Central memory CD8-positive, alpha-beta T cell (primary cell): ENCODE measurements around the gene CALCB.

Experiments
- ATAC-seq: fragments of 150-1000 bp; cut with Tn5 transposase; replicated peaks from 2 replicates; pipeline ENCODE4 v1.10.0; 2022; ENCODE audit warnings: mild to moderate bottlenecking, moderate FRiP score, moderate number of reproducible peaks; ENCODE audit not compliant: poor library complexity, severe bottlenecking; ENCODE audit errors: extremely low read depth
- DNase-seq, 2 donors: peaks; one replicate each; pipeline ENCODE4 v3.0.0; 2021; ENCODE audit warnings: low spot score in 2 of 2
- H3K27ac Mint-ChIP-seq: one replicate; pipeline ENCODE4 v1.8.0; 2022; ENCODE audit warnings: low read depth, mild to moderate bottlenecking, moderate library complexity, mixed read lengths
- H3K27me3 Mint-ChIP-seq: one replicate; pipeline ENCODE4 v1.8.0; 2022; ENCODE audit warnings: mixed read lengths
- H3K36me3 Mint-ChIP-seq: one replicate; pipeline ENCODE4 v1.8.0; 2022; ENCODE audit warnings: mild to moderate bottlenecking, moderate library complexity, mixed read lengths; ENCODE audit not compliant: insufficient read depth
- H3K4me1 Mint-ChIP-seq: one replicate; pipeline ENCODE4 v1.8.0; 2022; ENCODE audit warnings: mixed read lengths
- H3K4me3 Mint-ChIP-seq: one replicate; pipeline ENCODE4 v1.8.0; 2022; ENCODE audit warnings: mild to moderate bottlenecking, moderate library complexity, mixed read lengths
- H3K9me3 Mint-ChIP-seq: one replicate; pipeline ENCODE4 v1.8.0; 2022; ENCODE audit warnings: mixed read lengths

CALCB gene

DNA sequence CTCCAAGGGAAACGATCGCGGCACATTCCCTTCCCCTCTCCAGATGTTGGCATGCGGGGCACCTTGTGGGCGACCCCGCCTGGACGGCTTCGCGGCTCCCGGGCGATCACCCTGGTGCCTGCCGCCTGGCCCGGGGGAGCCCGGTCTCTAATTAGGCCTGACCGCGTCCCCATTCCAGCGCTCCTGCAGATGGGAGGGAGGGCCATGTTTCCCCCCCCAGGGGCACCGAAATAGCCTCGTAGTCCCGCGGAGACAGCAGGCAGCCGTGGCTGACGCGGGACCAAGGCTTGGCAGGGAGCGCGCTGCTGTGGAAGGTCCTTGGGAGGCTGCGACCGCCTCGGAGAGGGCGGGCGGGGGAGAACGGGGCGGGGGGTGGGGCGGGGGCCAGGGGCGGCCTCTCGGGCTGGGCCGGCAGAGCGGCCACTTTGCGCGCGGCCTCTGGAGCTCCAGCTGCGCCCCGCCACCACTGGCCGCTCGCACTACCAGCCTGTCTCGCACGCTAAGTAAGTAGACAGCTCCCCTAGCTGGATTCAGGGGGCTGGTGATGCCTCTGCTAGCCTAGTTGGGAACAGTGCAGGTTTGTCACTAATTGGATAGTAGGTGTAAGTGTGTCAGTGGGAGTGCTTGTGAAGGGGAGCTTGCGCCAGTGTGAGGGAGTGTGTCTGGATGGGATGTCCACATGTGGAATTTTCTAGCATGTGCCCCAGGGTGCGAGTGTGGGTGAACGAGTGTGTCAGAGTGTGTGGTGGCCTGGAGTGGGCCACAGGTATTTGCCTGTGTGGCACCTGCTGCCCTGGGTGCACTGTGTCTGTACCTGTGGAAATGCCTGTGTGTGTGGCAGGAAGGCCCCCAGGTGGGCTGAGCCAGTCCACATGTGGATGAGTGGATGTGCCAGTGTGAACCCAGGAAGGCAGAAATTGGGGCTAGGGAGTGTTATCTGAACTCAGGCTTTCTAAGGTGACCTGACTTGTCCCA lies 41.4 kb downstream of the CALCB start, which contains the start of gene INSC:
Gene INSC (plus strand): TSS at position 423 of the 975 bp plus-strand sequence. CDS start 34,252 bp downstream, outside the sequence.
- no peak for DNase-seq
- Mint-ChIP-seq H3K27me3 (peaks cover 53% of the 10 kb centered on the region), H3K36me3 (no peaks in the 10 kb centered on the region), H3K27ac (no peak within 1 kb of the TSS), H3K4me1 (peaks cover 10% of the 10 kb centered on the region), H3K9me3 (no peaks in the 10 kb centered on the region), H3K4me3 (peak within 1 kb of the TSS; percentile 44)
- no peak for ATAC-seq

- Mint-ChIP-seq H3K4me3 (no peak overlapping the region), H3K27ac (no peak overlapping the region), H3K9me3 (no peaks in the 10 kb centered on the region), H3K4me1 (peaks cover 10% of the 10 kb centered on the region), H3K27me3 (peaks cover 62% of the 10 kb centered on the region), H3K36me3 (no peaks in the 10 kb centered on the region)
- no peak for DNase-seq
- no peak for ATAC-seq
Observed at GRCh38 chr11:15115686-15116085, 42.3 kb downstream of the CALCB start.

DNA sequence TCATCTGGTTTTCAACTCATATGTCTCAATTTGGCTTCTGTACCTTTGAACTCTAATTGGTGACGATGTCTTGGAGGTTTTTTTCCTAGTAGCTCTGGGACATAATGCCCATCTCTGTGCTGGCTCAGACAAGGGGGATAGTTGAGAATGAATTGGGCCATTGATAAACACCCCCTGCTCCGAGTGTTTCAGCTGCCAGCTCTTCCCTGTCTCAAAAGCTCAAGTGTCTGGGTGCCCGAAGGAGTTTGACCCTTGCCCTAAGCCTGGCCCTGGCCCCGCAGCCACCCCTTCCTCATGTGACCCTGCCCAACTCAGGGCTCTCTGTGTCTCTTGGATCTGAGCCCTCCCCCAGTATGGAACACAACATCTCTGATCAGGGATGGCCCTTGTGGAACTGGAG lies 44.4 kb downstream of the CALCB start:
- H3K27me3 Mint-ChIP-seq = peaks cover 81% of the 10 kb centered on the region

GRCh38 chr11:15118431-15118830 lies 45.0 kb downstream of the CALCB start:
- peaks cover 5% of the 10 kb centered on the region for H3K4me1 Mint-ChIP-seq
- no peak for ATAC-seq
- no peaks in the 10 kb centered on the region for H3K9me3 Mint-ChIP-seq
- no peaks in the 10 kb centered on the region for H3K36me3 Mint-ChIP-seq
- no peak overlapping the region for H3K4me3 Mint-ChIP-seq
- no peak for DNase-seq
- peaks cover 85% of the 10 kb centered on the region for H3K27me3 Mint-ChIP-seq
- H3K27ac Mint-ChIP-seq = no peak overlapping the region

More for the DNA sequence above, 44.4 kb downstream of the CALCB start:
- H3K9me3 Mint-ChIP-seq = no peaks in the 10 kb centered on the region
- H3K4me1 Mint-ChIP-seq = peaks cover 10% of the 10 kb centered on the region
- H3K4me3 Mint-ChIP-seq = no peak overlapping the region
- H3K27ac Mint-ChIP-seq = no peak overlapping the region
- no peak for DNase-seq
- H3K36me3 Mint-ChIP-seq = no peaks in the 10 kb centered on the region
- ATAC-seq = no peak

DNA sequence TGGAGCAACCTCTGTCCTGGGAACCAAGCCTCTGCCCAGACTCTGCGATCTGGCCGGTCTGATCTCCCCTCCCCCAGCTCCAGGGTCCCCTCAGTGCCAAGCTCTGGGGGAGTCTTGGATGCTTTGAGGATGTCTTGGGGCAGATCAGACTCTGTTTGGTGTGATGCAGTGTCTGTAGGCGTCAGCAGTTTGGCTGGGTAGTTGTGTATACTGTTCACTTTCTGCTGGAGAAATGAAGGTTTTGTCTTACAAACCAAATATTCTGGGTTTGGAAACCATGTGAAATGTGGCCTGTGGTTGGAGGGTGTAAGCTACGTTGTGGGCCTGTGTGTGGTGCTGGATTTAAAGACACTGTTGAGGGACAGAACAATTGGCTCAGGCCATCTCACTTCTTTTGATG lies 46.0 kb downstream of the CALCB start:
- DNase-seq = no peak
- H3K27me3 Mint-ChIP-seq = peaks cover 86% of the 10 kb centered on the region
- no peaks in the 10 kb centered on the region for H3K36me3 Mint-ChIP-seq
- H3K27ac Mint-ChIP-seq = no peak overlapping the region
- ATAC-seq = no peak
- H3K9me3 Mint-ChIP-seq = no peaks in the 10 kb centered on the region
- no peaks in the 10 kb centered on the region for H3K4me1 Mint-ChIP-seq
- H3K4me3 Mint-ChIP-seq = no peak overlapping the region

- no peaks in the 10 kb centered on the region for H3K36me3 Mint-ChIP-seq
- no peak overlapping the region for H3K4me3 Mint-ChIP-seq
- no peaks in the 10 kb centered on the region for H3K9me3 Mint-ChIP-seq
- H3K27me3 Mint-ChIP-seq = peaks cover 86% of the 10 kb centered on the region
- H3K27ac Mint-ChIP-seq = no peak overlapping the region
- no peak for DNase-seq
- no peaks in the 10 kb centered on the region for H3K4me1 Mint-ChIP-seq
- ATAC-seq = no peak
Observed at GRCh38 chr11:15119826-15120225, 46.4 kb downstream of the CALCB start.

DNA sequence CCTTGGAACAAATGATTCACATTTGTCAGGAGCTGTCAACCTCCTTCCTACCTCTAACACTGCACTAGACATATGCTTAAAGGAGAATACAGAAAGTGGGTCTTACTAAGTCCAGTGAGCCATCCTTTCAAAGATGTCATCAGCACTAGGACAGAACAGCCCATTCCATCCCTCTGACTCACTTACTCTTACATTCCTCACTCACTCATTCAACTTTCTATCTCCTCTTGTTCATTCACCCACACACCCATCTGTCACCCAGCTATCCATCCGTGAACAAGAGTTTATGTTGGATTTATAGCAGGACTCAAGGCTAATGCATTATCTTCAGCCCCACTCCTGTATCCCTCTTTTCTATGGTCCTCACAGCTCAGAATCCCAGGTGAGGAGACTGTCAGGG lies 50.5 kb downstream of the CALCB start:
- H3K4me1 Mint-ChIP-seq = no peaks in the 10 kb centered on the region
- DNase-seq (no peak), ATAC-seq (no peak)
- H3K9me3 Mint-ChIP-seq = no peaks in the 10 kb centered on the region
- no peaks in the 10 kb centered on the region for H3K36me3 Mint-ChIP-seq
- H3K27ac Mint-ChIP-seq = no peak overlapping the region
- peaks cover 62% of the 10 kb centered on the region for H3K27me3 Mint-ChIP-seq
- H3K4me3 Mint-ChIP-seq = no peak overlapping the region

DNA sequence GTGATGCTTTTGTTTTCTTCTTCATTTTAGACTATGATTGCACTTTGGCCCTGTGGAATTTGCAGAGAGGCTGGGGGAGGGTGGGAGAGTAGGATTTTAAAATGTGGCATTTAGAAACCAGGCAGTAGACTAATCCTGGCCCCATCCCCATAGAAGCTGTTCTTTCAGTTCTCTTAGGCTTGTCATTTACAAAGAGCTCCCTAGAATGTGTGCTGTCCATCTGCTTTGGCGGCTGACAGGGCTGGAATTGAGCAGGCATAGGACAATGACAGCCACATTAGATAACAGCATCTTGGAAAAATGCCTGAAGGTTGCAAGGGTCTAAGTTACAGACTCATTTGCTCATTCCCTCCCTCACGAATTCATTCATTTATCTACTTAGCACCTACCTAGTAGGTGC lies 51.1 kb downstream of the CALCB start:
- Mint-ChIP-seq H3K27ac (no peak overlapping the region), H3K4me1 (no peaks in the 10 kb centered on the region), H3K36me3 (no peaks in the 10 kb centered on the region), H3K4me3 (no peak overlapping the region), H3K27me3 (peaks cover 62% of the 10 kb centered on the region), H3K9me3 (no peaks in the 10 kb centered on the region)
- DNase-seq (no peak), ATAC-seq (no peak)

DNA sequence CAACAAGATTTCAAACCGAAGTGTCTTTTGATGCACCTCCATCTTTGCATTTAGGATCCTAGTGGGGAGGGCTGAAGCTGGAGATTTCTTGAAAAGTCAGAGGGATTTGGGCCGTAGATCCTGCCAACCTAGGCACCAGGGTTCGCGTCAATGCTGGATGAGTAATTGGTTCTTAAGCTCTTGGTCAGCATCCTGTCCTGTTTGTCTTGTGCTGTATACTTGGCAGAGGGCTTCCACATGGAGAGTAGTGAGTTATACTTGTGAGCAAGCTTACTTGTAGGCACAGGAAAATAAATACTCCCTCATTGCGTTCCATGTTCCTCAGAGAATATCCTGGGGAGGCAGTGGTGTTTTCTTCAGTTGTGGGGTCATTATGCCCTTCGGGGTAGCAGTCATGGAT lies 53.9 kb downstream of the CALCB start:
- Mint-ChIP-seq H3K4me3 (no peak overlapping the region), H3K27me3 (peaks cover 50% of the 10 kb centered on the region), H3K9me3 (no peaks in the 10 kb centered on the region), H3K27ac (no peak overlapping the region), H3K36me3 (no peaks in the 10 kb centered on the region), H3K4me1 (no peaks in the 10 kb centered on the region)
- ATAC-seq (no peak), DNase-seq (no peak)
